Measurements from ENCODE around the gene KLF2. TPM values are rescaled to one million over a fixed set of nuclear protein-coding genes. Genes with fewer than 3 reads are reported as not detected.

Gene KLF2
- total and polyA plus RNA-seq, 10 of the 15 experiments (the other 5 are each of a cell fraction or from before 2014, with no cell fraction given): 0.16 to 13.7 (median 1.0) TPM

- TF ChIP-seq, protein P1, sequence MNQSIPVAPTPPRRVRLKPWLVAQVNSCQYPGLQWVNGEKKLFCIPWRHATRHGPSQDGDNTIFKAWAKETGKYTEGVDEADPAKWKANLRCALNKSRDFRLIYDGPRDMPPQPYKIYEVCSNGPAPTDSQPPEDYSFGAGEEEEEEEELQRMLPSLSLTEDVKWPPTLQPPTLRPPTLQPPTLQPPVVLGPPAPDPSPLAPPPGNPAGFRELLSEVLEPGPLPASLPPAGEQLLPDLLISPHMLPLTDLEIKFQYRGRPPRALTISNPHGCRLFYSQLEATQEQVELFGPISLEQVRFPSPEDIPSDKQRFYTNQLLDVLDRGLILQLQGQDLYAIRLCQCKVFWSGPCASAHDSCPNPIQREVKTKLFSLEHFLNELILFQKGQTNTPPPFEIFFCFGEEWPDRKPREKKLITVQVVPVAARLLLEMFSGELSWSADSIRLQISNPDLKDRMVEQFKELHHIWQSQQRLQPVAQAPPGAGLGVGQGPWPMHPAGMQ (IDR thresholded peaks at IDR 0.05; ENCODE audit: borderline replicate concordance): no peak
- TF ChIP-seq REST (IDR thresholded peaks at IDR 0.05; ENCODE audit: low read depth, low read length): no peak
- TF ChIP-seq ZNF207 (IDR thresholded peaks at IDR 0.05; ENCODE audit: borderline replicate concordance): no peak
- TF ChIP-seq, protein P2, sequence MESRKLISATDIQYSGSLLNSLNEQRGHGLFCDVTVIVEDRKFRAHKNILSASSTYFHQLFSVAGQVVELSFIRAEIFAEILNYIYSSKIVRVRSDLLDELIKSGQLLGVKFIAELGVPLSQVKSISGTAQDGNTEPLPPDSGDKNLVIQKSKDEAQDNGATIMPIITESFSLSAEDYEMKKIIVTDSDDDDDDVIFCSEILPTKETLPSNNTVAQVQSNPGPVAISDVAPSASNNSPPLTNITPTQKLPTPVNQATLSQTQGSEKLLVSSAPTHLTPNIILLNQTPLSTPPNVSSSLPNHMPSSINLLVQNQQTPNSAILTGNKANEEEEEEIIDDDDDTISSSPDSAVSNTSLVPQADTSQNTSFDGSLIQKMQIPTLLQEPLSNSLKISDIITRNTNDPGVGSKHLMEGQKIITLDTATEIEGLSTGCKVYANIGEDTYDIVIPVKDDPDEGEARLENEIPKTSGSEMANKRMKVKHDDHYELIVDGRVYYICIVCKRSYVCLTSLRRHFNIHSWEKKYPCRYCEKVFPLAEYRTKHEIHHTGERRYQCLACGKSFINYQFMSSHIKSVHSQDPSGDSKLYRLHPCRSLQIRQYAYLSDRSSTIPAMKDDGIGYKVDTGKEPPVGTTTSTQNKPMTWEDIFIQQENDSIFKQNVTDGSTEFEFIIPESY (IDR thresholded peaks at IDR 0.05): no peak
Observed at GRCh38 chr19:16373989-16374388, 49.4 kb downstream of the KLF2 start (continued).

DNA sequence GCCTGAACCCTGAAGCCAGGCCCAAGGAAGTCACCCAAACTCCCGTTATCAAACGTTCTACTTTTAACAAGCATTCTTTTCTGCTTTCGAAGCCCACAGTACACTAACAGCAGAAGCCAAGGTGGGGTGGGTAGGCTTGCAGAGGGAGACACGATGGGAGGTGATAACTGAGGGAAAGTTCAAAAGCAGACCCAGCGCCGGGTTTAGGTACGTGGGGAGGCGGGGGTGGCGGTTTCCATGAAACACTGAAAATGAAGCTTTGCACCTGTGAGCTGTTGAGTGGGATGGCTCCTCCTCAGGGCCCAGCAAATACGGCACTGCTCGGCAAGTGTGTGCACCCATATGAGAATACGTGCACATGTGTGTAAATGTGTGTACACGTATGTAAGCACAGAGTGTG lies 49.8 kb downstream of the KLF2 start:
- H2AFZ ChIP-seq (ENCODE audit: control insufficient read depth, low read depth, low read length): no peak overlapping the region
- DNase-seq (ENCODE audit: low read depth, low spot score) (no peak), ATAC-seq (no peak), FAIRE-seq (no peak)
- H3K9ac ChIP-seq (ENCODE audit: control insufficient read depth, insufficient read depth, low read length): no peak overlapping the region
- intact Hi-C loops (cut with micrococcal nuclease; ENCODE audit: unreplicated experiment): no loop called here
- H3K79me2 ChIP-seq (ENCODE audit: control insufficient read depth, insufficient read depth, low read length): no peaks in the 10 kb centered on the region
- ChIA-PET RAD21 (ENCODE audit: unreplicated experiment) (interaction anchor here (4.4 kb wide), 1 partner anchor 8 kb away, joined by 26 read pairs; no protein-coding TSS in a partner anchor), SMC1A (ENCODE audit: uncharacterized antibody, unreplicated experiment) (interaction anchor here (1.6 kb wide), 1 partner anchor 8 kb away, joined by 5 read pairs; no protein-coding TSS in a partner anchor), CTCF (interaction anchor here (1.8 to 4.2 kb wide), 2 partner anchors 9 to 12 kb away, joined by 4 to 26 read pairs; no protein-coding TSS in a partner anchor), POLR2A (no interaction called here)
- no peak for TF ChIP-seq MTA3 (IDR thresholded peaks at IDR 0.05; ENCODE audit: borderline replicate concordance, low read length)
- TF ChIP-seq, protein P3, sequence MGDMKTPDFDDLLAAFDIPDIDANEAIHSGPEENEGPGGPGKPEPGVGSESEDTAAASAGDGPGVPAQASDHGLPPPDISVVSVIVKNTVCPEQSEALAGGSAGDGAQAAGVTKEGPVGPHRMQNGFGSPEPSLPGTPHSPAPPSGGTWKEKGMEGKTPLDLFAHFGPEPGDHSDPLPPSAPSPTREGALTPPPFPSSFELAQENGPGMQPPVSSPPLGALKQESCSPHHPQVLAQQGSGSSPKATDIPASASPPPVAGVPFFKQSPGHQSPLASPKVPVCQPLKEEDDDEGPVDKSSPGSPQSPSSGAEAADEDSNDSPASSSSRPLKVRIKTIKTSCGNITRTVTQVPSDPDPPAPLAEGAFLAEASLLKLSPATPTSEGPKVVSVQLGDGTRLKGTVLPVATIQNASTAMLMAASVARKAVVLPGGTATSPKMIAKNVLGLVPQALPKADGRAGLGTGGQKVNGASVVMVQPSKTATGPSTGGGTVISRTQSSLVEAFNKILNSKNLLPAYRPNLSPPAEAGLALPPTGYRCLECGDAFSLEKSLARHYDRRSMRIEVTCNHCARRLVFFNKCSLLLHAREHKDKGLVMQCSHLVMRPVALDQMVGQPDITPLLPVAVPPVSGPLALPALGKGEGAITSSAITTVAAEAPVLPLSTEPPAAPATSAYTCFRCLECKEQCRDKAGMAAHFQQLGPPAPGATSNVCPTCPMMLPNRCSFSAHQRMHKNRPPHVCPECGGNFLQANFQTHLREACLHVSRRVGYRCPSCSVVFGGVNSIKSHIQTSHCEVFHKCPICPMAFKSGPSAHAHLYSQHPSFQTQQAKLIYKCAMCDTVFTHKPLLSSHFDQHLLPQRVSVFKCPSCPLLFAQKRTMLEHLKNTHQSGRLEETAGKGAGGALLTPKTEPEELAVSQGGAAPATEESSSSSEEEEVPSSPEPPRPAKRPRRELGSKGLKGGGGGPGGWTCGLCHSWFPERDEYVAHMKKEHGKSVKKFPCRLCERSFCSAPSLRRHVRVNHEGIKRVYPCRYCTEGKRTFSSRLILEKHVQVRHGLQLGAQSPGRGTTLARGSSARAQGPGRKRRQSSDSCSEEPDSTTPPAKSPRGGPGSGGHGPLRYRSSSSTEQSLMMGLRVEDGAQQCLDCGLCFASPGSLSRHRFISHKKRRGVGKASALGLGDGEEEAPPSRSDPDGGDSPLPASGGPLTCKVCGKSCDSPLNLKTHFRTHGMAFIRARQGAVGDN (IDR thresholded peaks at IDR 0.05): no peak
- TF ChIP-seq PML (IDR thresholded peaks at IDR 0.05; ENCODE audit: low read length): no peak
- in situ Hi-C loops (cut with MboI): no loop called here
- no peak overlapping the region for H3K4me2 ChIP-seq (ENCODE audit: control insufficient read depth, insufficient read depth)
- H3K4me3 ChIP-seq: no peak overlapping the region
- no peaks in the 10 kb centered on the region for H3K9me3 ChIP-seq (replicated peaks; ENCODE audit: control insufficient read depth, insufficient read depth, low read length)
- peaks cover 41% of the 10 kb centered on the region for H3K4me1 ChIP-seq (ENCODE audit: control insufficient read depth, insufficient read depth, low read length)
- H4K20me1 ChIP-seq (ENCODE audit: control insufficient read depth, insufficient read depth): 0 out of 2 replicates have a peak, but pooled peaks cover 3% of the 10 kb centered on the region
- WGBS (ENCODE audit: insufficient coverage, insufficient replicate concordance, low lambda C conversion rate, missing lambda C conversion rate): 90% methylated on average over 13 of the region's 13 CpGs
- no peaks in the 10 kb centered on the region for H3K27me3 ChIP-seq (replicated peaks in 1 of 2; ENCODE audit: control insufficient read depth in 2 of 2, insufficient read depth in 2 of 2, low read length in 1 of 2)
- H3K27ac ChIP-seq (ENCODE audit: control insufficient read depth, insufficient read depth): no peak overlapping the region
- peaks cover 19 to 21% of the 10 kb centered on the region in 2 experiments; a peak in 3 of 4 replicates for H3K36me3 ChIP-seq (ENCODE audit: control insufficient read depth in 2 of 2, insufficient read depth in 2 of 2, low read length in 1 of 2)
- no TSS peak for BruUV-seq (replicated peaks)
